Lower leg skin (tissue), 3 donors: Measurements from ENCODE around the gene HEMGN.

Source experiments
- CTCF ChIP-seq, 3 donors: fragments of 450-650 bp; IDR thresholded peaks; one replicate each; pipeline ENCODE4 v1.5.1; 2016; ENCODE audit warnings: antibody characterized with exemption in 3 of 3, mild to moderate bottlenecking in 3 of 3, moderate library complexity in 2 of 3
- POLR2A ChIP-seq, 2 donors: fragments of 450-650 bp; IDR thresholded peaks; one replicate each; pipeline ENCODE4 v1.6.1; 2016 to 2017; ENCODE audit warnings: antibody characterized with exemption in 2 of 2, mild to moderate bottlenecking in 1 of 2, moderate library complexity in 1 of 2

GRCh38 chr9:97895695-97896332 lies 42.2 kb downstream of the HEMGN start:
- TF ChIP-seq POLR2A (IDR thresholded peaks at IDR 0.05): no peak
- no peak for TF ChIP-seq CTCF (IDR thresholded peaks at IDR 0.05)
